ENCODE measurements around the gene CTIF. TPM values are rescaled to one million over a fixed set of nuclear protein-coding genes. Genes with fewer than 3 reads are reported as not detected.

The CTIF gene
- total RNA-seq, 1 donor from 2014 or later: 51.5 TPM

DNA sequence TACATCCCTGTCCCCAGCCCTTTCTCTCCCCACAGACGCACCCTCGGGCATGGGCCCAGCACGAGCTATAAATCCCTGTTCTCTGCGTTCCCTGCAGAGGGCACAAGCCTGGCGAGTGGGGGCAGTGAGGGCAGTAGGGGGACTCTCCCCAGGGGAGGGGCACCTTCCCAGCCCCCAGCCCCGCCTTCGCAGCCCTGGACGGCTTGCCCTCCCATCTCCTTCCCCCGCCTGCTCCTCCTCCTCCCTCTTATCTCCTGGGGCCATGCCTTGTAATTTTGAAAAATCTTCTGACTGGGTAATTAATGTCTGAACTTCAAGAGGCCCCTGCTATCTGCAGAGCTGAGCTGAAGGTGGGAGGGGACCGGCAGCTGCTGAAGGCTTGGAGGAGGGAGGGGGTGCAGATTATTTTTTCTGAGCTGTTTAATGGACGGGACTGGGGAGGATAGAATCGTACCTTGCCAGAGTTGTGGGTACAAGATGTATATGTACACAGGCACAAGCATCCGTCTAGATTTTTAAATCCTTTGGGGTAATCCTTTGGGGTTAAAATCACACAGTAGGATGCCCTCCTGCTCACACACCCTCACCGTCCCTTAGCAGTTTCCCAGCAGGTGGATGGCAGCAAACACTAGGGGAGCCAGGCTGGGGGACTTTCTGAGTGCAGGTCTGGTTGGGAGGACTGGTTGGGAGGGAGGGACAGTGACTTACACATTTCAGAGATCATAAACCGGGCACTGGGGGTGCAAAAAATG is 290.0 kb downstream of the CTIF start:
- H3K4me3 Mint-ChIP-seq (ENCODE audit: unreplicated experiment): no peak overlapping the region
- peaks cover 4% of the 10 kb centered on the region for H3K27me3 Mint-ChIP-seq (ENCODE audit: unreplicated experiment)
- no peak for DNase-seq (ENCODE audit: low spot score)
- H3K36me3 Mint-ChIP-seq (ENCODE audit: low read depth, unreplicated experiment): peaks cover 5% of the 10 kb centered on the region
- peaks cover 61% of the 10 kb centered on the region for H3K4me1 Mint-ChIP-seq (ENCODE audit: unreplicated experiment)
- TF ChIP-seq, protein P1, sequence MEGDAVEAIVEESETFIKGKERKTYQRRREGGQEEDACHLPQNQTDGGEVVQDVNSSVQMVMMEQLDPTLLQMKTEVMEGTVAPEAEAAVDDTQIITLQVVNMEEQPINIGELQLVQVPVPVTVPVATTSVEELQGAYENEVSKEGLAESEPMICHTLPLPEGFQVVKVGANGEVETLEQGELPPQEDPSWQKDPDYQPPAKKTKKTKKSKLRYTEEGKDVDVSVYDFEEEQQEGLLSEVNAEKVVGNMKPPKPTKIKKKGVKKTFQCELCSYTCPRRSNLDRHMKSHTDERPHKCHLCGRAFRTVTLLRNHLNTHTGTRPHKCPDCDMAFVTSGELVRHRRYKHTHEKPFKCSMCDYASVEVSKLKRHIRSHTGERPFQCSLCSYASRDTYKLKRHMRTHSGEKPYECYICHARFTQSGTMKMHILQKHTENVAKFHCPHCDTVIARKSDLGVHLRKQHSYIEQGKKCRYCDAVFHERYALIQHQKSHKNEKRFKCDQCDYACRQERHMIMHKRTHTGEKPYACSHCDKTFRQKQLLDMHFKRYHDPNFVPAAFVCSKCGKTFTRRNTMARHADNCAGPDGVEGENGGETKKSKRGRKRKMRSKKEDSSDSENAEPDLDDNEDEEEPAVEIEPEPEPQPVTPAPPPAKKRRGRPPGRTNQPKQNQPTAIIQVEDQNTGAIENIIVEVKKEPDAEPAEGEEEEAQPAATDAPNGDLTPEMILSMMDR (IDR thresholded peaks at IDR 0.05; ENCODE audit: unreplicated experiment): no peak
- peak overlapping the region; percentile 99 for H3K27ac Mint-ChIP-seq (ENCODE audit: unreplicated experiment)
- no peaks in the 10 kb centered on the region for H3K9me3 Mint-ChIP-seq (ENCODE audit: unreplicated experiment)

DNA sequence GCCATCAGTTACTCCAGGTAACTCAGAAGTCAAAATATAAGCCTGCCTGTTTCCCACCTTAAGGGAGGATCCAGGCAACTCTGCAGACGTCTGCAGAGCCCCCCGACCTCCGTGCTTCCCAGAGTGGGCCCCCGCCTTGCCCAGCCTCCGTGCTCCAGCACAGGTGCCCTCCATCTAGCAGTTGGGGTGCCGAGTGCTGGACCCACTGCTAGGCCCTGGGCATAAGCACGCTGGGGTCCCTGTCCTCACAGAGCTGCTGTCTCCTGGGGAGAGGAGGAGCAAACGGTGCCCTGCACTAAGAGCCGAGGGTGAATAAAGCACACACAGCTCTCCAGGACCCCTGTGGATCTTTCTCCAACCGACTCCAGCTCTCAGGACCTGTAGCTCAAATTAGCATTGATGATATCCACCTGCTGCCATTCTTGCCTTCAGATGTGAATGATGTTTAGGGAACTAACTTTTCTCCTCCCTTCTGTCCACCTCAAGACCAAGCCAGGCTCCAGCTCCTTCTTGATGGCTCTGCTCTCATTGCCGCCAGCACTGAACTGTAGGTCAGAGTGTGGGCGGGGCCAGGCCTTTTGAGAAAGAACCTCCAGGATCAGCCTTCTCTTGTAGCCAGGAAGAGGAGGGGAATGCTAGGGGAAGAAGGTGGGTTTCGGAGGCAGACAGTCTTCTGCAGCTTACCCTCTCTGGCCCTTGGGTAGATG is 290.8 kb downstream of the CTIF start:
- TF ChIP-seq, protein P1 (IDR thresholded peaks at IDR 0.05; ENCODE audit: unreplicated experiment): no peak
- Mint-ChIP-seq H3K27ac (ENCODE audit: unreplicated experiment) (peak overlapping the region; percentile 61), H3K4me1 (ENCODE audit: unreplicated experiment) (peaks cover 68% of the 10 kb centered on the region), H3K9me3 (ENCODE audit: unreplicated experiment) (no peaks in the 10 kb centered on the region), H3K4me3 (ENCODE audit: unreplicated experiment) (no peak overlapping the region), H3K27me3 (ENCODE audit: unreplicated experiment) (peaks cover 4% of the 10 kb centered on the region), H3K36me3 (ENCODE audit: low read depth, unreplicated experiment) (no peaks in the 10 kb centered on the region)
- no peak for DNase-seq (ENCODE audit: low spot score)

DNA sequence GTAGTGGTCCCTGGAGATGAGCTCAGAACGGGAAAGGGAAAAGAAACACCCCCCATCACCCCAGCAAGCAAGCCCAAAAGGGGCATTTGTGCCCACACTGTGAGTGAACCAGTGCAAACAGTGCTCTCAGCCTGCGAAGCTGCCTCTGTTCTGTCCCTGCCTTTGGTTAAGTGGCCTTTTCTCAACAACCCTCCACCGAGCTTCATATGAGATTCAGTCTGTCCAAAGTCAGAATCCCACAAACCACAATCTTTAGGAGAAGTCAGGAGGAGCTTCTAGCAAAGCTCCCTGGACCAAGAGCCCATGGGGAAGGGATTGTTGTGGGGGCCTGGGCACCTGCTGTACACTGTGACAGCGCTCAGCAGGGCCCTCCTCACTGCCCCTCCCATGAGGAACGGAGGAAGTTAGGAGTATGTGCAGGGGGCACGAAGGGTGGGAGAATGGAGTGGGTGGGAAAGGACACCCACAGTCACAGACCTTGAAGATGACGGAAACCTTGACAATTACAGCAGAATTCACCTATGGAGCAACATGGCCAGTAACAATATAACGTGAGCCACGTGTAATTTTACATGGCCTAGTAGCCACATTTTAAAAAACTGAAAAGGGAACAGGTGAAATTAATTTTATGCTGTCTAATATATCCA is 292.4 kb downstream of the CTIF start:
- H3K27ac Mint-ChIP-seq (ENCODE audit: unreplicated experiment): no peak overlapping the region
- no peak overlapping the region for H3K4me3 Mint-ChIP-seq (ENCODE audit: unreplicated experiment)
- TF ChIP-seq, protein P1 (IDR thresholded peaks at IDR 0.05; ENCODE audit: unreplicated experiment): no peak
- peaks cover 4% of the 10 kb centered on the region for H3K27me3 Mint-ChIP-seq (ENCODE audit: unreplicated experiment)
- peaks cover 64% of the 10 kb centered on the region for H3K4me1 Mint-ChIP-seq (ENCODE audit: unreplicated experiment)
- H3K9me3 Mint-ChIP-seq (ENCODE audit: unreplicated experiment): no peaks in the 10 kb centered on the region
- DNase-seq (ENCODE audit: low spot score): no peak
- no peaks in the 10 kb centered on the region for H3K36me3 Mint-ChIP-seq (ENCODE audit: low read depth, unreplicated experiment)

DNA sequence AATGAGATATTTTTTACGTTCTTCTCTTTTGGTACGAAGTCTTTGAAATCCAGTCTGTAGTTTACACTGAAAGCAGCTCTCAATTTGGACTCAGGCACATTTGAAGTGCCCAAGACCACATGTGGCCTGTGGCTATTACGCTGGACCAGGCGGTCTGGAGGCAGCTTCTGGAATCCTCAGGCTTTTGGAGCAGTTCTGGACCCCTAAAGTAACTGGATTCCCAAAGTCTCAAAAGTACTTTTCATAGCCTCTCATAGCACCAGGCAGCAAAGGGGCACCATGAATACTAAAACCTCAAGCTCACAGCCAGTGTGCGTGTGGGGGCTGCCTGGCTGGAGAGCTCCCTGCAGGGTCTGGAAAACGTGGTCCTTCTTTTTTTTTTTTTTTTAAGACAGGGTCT is 293.0 kb downstream of the CTIF start:
- H3K36me3 Mint-ChIP-seq (ENCODE audit: low read depth, unreplicated experiment): no peaks in the 10 kb centered on the region
- peaks cover 58% of the 10 kb centered on the region for H3K4me1 Mint-ChIP-seq (ENCODE audit: unreplicated experiment)
- DNase-seq (ENCODE audit: low spot score): no peak
- peaks cover 7% of the 10 kb centered on the region for H3K27me3 Mint-ChIP-seq (ENCODE audit: unreplicated experiment)
- no peak overlapping the region for H3K4me3 Mint-ChIP-seq (ENCODE audit: unreplicated experiment)
- H3K27ac Mint-ChIP-seq (ENCODE audit: unreplicated experiment): no peak overlapping the region
- TF ChIP-seq, protein P1 (IDR thresholded peaks at IDR 0.05; ENCODE audit: unreplicated experiment): no peak
- H3K9me3 Mint-ChIP-seq (ENCODE audit: unreplicated experiment): no peaks in the 10 kb centered on the region
